GM21825 (cell line): Measurements from ENCODE around the gene PRKCA.
"Not testable (repeated sequence)": the region's sequence is repeated elsewhere in the genome, so short reads cannot be mapped to it uniquely, and the experiment has no call there.

Experiments
- ATAC-seq: cut with Tn5 transposase; IDR thresholded peaks from one replicate; pipeline ENCODE4 v1.9.1; 2021; ENCODE audit warnings: mild to moderate bottlenecking, moderate library complexity; ENCODE audit not compliant: unreplicated experiment

The PRKCA gene

GRCh38 chr17:66432996-66433551, 130.7 kb downstream of the PRKCA start:
- ATAC-seq: no peak

GRCh38 chr17:66435182-66435581, 132.8 kb downstream of the PRKCA start:
- no peak for ATAC-seq

DNA sequence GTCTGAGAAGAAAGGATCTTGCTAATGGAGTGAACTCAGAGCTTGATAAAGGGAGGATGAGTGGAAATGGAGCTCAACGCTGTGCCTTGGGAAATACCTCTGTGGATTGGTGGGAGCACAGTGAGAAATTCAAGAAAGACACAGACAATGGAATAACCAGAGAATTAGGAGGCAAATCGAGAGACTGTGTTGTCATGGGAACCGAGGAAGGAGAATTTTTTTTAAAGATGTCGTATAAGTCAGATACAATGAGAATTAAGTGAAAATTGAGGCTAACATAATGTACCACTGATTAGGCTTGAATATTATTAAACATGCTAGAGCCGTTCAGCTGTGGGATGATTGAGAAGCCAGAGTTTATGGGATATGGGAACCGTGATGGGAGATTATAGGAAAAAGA, 134.2 kb downstream of the PRKCA start:
- no peak for ATAC-seq

GRCh38 chr17:66437476-66438026, 135.1 kb downstream of the PRKCA start:
- ATAC-seq: no peak

GRCh38 chr17:66438101-66438500, 135.7 kb downstream of the PRKCA start:
- no peak for ATAC-seq

DNA sequence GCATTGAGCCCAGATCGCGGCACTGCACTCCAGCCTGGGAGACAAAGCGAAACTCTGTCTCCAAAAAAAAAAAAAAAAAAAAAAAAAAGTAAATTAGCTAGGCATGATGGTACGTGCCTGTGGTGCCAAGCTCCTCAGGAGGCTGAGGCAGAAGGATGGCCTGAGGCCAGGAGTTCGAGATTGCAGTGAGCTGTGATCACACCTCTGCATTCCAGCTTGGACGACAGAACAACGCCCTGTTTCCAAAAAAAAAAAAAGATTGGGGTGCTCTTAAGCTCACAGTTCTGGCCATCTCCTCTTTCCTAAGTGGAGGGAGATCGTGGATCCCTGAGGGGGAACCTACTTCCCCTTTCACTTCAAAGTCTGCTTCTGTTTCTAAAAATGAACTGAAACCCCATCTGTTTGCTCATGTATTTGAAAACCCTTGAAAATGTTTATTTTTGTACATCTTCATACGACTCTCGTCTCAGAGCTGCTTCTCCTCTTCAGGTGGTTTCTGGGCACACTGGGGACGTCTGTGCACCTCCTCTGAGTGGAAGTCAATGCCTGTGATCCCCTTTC, 138.8 kb downstream of the PRKCA start:
- peak; percentile 86 for ATAC-seq

GRCh38 chr17:66443166-66443565, 140.8 kb downstream of the PRKCA start:
- ATAC-seq: no peak

DNA sequence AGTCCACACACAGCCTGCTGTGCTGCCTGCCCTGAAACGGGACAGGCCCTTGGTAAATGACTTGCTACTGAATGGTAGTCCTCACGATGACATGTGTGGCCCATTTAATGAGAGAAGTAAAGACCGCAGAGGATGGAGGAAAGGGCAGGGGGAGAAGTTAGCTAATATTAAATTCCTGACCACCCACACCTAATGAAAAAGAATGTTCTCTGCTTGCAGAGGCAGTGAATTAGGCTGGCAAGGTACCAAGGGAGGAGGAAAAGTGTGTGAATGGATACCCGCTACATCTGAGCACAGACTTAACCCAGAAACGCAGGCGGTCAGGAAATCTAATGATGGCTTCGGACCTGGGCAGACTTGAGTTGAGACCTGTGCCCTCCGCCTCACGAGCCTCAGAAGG, 141.2 kb downstream of the PRKCA start:
- ATAC-seq: no peak

DNA sequence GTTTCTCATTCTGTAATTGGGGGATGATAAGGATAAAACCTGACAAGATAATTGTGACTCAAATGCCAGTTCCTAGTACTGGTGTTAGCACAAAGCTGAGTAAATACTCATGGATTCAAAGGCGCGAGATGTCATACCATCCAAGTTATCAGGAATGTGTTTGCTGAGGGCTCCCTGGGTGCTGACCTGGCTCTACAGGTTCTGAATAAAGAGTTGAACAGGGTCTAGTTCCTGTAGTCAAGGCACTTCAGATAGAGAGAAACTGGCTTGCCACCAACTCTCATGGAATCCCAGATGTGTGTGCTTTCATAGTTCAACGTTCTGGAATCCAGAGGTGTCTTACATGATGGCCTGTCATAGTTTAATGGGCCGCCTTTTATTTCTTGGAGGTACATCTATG, 141.6 kb downstream of the PRKCA start:
- ATAC-seq: no peak

GRCh38 chr17:66445229-66445628, 142.8 kb downstream of the PRKCA start:
- no peak for ATAC-seq

DNA sequence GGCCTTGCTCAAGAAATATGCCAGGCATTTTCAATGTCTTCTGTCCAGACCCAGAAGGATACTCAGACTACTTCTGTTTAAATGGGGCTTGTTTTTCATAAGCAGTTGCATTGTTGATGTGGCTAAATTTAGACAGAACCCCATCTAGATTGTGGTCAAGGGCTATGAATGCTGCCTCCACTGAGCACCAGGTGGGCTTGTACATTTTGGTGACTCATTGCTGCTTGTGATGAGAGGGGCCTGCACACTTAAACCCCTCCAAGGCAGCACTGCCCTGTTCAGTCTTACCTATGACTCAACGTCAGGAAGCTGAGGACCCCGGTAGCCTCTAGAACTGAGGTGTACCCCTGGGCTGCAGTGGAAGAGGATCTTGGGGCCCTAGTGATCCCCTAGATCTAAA, 144.0 kb downstream of the PRKCA start:
- ATAC-seq: no peak

GRCh38 chr17:66447159-66447558, 144.7 kb downstream of the PRKCA start:
- ATAC-seq: no peak

- ATAC-seq: no peak
Measured at GRCh38 chr17:66448026-66448639, 145.7 kb downstream of the PRKCA start.

- ATAC-seq: no peak
Measured at GRCh38 chr17:66449418-66449977, 147.1 kb downstream of the PRKCA start.

GRCh38 chr17:66450008-66450851, 147.8 kb downstream of the PRKCA start:
- ATAC-seq: no peak

DNA sequence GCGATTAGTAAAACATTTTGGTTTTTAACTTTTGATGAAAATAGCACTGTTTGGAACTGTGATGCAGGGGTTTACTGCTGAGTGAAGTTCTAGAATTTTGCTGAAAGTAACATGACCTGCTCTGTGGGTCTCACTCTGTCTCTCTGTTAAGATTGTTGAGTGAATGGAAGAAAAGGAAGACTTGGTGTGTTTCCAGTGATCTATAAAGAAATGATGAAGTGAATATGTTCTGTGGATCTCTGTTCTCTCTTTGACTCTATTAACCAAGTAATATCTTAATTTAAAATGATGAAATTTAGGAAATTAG, 148.4 kb downstream of the PRKCA start:
- ATAC-seq: no peak

GRCh38 chr17:66451188-66452149, 149.1 kb downstream of the PRKCA start:
- no peak for ATAC-seq

DNA sequence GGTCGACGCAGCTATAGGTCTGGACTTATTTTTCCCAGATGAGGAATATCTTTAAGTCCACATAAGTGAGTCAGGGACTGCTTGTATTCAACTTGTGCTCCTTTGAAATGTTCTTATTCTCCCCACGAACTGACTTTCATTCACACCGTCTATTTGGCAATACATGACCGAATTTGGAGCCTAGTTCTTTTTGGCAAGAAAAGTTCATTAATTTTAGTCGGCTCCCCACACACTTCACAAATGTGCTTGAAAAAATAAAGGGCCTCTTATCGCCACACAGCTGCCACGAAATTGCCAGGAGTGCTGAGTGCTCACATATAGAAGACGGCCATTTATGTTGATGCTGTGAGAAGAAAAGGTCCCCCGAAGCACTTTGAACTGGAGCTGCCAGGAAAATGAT, 152.6 kb downstream of the PRKCA start:
- no peak for ATAC-seq

DNA sequence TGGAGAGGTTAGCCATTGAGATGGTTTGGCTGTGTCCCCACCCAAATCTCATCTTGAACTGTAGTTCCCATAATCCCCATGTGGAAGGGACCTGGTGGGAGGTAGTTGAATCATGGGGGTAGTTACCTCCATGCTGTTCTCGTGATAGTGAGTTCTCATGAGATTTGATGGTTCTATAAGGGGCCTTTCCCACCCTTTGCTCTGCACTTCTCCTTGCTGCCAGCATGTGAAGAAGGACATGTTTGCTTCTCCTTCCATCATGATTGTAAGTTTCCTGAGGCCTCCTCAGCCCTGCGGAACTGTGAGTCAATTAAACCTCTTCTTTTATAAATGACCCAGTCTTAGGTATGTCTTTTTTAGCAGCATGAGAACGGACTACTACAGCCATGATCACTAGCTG, 155.1 kb downstream of the PRKCA start:
- ATAC-seq: not testable (repeated sequence)

- ATAC-seq: no peak
Measured at GRCh38 chr17:66458782-66459181, 156.4 kb downstream of the PRKCA start.
